Measurements from ENCODE around the gene ACD. TPM values are rescaled to one million over a fixed set of nuclear protein-coding genes. Genes with fewer than 3 reads are reported as not detected.

Gene ACD
- total RNA-seq, 1 donor from 2014 or later, result 16.2 TPM

DNA sequence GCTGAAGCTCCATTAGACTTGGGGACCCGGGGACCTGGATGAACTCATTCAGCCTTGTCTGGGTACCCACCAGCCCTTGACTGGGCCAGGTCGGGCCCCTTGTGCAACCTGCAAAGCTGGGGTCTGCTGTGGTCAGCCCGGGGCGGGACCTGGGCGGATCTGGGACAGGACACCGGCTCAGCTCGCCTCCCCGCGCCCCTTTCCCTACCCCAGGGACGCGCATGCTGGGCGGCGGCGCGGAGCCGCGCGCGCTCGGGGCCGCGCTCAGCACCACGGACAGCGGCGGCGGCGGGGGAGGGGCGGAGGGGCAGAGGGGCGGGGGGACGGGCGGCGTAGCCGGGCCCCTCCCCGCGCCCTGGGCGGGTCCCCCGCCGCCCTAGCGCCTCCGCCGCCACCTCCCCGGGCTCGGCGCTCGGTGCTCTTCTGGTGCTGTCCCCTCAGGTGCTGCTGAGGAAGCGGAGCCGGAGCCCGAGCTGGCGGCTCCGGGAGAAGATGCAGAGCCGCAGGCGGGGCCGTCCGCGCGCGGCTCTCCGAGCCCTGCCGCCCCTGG lies 7.4 kb downstream of the ACD start:
- H3K27ac Mint-ChIP-seq (ENCODE audit: unreplicated experiment), result no peak overlapping the region
- H3K4me1 Mint-ChIP-seq (ENCODE audit: low read depth), result peaks cover 5% of the 10 kb centered on the region
- peaks cover 13% of the 10 kb centered on the region for H3K27me3 Mint-ChIP-seq (ENCODE audit: low read depth)
- H3K36me3 Mint-ChIP-seq (ENCODE audit: low read depth), result no peaks in the 10 kb centered on the region
- H3K4me3 Mint-ChIP-seq (ENCODE audit: unreplicated experiment), result no peak overlapping the region
- TF ChIP-seq, protein P1, sequence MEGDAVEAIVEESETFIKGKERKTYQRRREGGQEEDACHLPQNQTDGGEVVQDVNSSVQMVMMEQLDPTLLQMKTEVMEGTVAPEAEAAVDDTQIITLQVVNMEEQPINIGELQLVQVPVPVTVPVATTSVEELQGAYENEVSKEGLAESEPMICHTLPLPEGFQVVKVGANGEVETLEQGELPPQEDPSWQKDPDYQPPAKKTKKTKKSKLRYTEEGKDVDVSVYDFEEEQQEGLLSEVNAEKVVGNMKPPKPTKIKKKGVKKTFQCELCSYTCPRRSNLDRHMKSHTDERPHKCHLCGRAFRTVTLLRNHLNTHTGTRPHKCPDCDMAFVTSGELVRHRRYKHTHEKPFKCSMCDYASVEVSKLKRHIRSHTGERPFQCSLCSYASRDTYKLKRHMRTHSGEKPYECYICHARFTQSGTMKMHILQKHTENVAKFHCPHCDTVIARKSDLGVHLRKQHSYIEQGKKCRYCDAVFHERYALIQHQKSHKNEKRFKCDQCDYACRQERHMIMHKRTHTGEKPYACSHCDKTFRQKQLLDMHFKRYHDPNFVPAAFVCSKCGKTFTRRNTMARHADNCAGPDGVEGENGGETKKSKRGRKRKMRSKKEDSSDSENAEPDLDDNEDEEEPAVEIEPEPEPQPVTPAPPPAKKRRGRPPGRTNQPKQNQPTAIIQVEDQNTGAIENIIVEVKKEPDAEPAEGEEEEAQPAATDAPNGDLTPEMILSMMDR (IDR thresholded peaks at IDR 0.05), result no peak
- no peak for DNase-seq (ENCODE audit: low spot score)
- H3K9me3 Mint-ChIP-seq (ENCODE audit: low read depth), result no peaks in the 10 kb centered on the region

DNA sequence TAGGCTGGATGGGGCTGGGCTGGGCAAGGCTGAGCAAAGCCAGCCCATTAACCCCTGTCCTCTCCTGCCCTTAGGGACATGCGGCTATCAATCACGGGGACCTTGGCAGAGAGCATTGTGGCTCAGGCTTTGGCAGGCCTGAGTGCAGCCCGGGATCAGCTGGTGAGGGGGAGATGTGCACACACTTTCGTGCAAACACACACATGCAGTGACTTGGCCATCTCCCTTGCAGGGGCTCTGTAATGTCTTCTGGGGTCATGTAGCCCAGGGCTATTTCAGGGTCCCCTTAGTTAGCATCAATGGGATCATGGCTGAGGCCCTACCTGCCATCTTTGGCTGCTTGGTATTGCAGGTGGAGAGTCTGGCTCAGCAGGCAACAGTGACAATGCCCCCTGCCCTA lies 8.2 kb downstream of the ACD start:
- Mint-ChIP-seq H3K27me3 (ENCODE audit: low read depth) (peaks cover 13% of the 10 kb centered on the region), H3K9me3 (ENCODE audit: low read depth) (no peaks in the 10 kb centered on the region), H3K4me1 (ENCODE audit: low read depth) (peaks cover 5% of the 10 kb centered on the region), H3K36me3 (ENCODE audit: low read depth) (no peaks in the 10 kb centered on the region), H3K27ac (ENCODE audit: unreplicated experiment) (peak overlapping the region; percentile 61), H3K4me3 (ENCODE audit: unreplicated experiment) (peak overlapping the region; percentile 54)
- TF ChIP-seq, protein P1 (IDR thresholded peaks at IDR 0.05), result no peak
- DNase-seq (ENCODE audit: low spot score), result no peak

DNA sequence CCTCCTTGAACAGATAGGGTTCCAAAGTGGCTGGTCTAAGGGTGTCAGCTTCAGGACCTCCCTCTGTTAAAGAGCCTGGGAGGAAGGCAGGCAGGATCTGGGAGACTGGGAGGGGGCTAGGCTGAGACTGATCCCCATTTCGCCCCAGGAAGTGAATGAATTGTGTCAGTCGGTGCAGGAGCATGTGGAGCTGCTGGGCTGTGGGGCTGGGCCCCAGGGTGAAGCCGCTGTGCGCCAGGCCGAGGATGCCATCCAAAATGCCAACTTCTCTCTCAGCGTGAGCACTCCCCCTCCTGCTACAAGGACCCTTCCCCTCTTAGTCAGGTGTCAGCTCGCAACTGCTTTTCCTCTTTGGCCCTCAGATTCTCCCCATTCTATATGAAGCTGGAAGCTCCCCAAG lies 9.0 kb downstream of the ACD start:
- H3K4me3 Mint-ChIP-seq (ENCODE audit: unreplicated experiment), result no peak overlapping the region
- peaks cover 5% of the 10 kb centered on the region for H3K4me1 Mint-ChIP-seq (ENCODE audit: low read depth)
- DNase-seq (ENCODE audit: low spot score), result no peak
- no peak overlapping the region for H3K27ac Mint-ChIP-seq (ENCODE audit: unreplicated experiment)
- TF ChIP-seq, protein P1 (IDR thresholded peaks at IDR 0.05), result no peak
- H3K27me3 Mint-ChIP-seq (ENCODE audit: low read depth), result peaks cover 13% of the 10 kb centered on the region
- no peaks in the 10 kb centered on the region for H3K9me3 Mint-ChIP-seq (ENCODE audit: low read depth)
- no peaks in the 10 kb centered on the region for H3K36me3 Mint-ChIP-seq (ENCODE audit: low read depth)

DNA sequence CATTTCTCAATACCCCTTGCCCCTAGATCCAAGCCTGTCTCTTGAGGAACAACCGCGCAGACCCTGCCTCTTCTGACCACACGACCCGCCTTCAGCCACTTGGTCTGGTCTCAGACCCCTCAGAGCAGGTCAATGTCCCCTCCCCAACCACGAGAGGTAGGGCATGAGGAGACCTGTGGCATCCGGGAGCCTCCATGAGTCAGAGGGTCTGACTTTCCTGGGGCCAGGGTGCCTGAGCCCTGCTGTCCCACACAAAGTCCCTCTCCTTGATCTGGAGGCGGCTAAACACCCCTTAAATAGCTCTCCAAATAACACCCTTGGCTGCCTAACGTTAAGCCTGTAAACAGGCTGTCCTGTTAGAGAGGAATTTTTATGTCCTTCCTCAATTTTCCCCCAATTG lies 10.0 kb downstream of the ACD start:
- H3K27me3 Mint-ChIP-seq (ENCODE audit: low read depth), result peaks cover 10% of the 10 kb centered on the region
- no peak for DNase-seq (ENCODE audit: low spot score)
- H3K9me3 Mint-ChIP-seq (ENCODE audit: low read depth), result no peaks in the 10 kb centered on the region
- H3K4me1 Mint-ChIP-seq (ENCODE audit: low read depth), result peaks cover 5% of the 10 kb centered on the region
- H3K36me3 Mint-ChIP-seq (ENCODE audit: low read depth), result no peaks in the 10 kb centered on the region
- no peak overlapping the region for H3K4me3 Mint-ChIP-seq (ENCODE audit: unreplicated experiment)
- H3K27ac Mint-ChIP-seq (ENCODE audit: unreplicated experiment), result no peak overlapping the region
- TF ChIP-seq, protein P1 (IDR thresholded peaks at IDR 0.05), result no peak

DNA sequence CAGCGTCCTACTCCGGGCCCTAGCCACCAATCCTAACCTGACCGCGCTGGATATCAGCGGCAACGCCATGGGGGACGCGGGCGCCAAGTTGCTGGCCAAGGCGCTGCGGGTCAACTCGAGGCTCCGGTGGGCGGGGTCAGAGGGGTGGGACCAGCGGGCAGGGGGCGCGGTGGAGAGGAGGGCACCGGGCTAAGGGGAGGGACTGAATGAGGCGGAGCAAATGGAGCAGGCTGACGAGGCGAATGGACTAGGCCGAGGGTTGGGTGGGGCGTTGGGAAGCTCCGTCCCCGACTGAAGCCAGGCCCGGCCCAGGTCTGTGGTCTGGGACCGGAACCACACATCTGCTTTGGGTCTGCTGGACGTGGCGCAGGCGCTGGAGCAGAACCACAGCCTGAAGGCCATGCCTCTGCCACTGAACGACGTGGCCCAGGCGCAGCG lies 10.5 kb downstream of the ACD start:
- Mint-ChIP-seq H3K27me3 (ENCODE audit: low read depth) (peaks cover 10% of the 10 kb centered on the region), H3K4me3 (ENCODE audit: unreplicated experiment) (no peak overlapping the region), H3K27ac (ENCODE audit: unreplicated experiment) (no peak overlapping the region), H3K4me1 (ENCODE audit: low read depth) (peaks cover 5% of the 10 kb centered on the region), H3K36me3 (ENCODE audit: low read depth) (no peaks in the 10 kb centered on the region), H3K9me3 (ENCODE audit: low read depth) (no peaks in the 10 kb centered on the region)
- TF ChIP-seq, protein P1 (IDR thresholded peaks at IDR 0.05), result no peak
- DNase-seq (ENCODE audit: low spot score), result no peak
